Raji (cell line): ENCODE measurements around the gene PDLIM4.

ENCODE experiments used
- POLR2A ChIP-seq: IDR thresholded peaks from 2 replicates; pipeline ENCODE4 v1.6.1; 2011; ENCODE audit warnings: low read depth, low read length, control low read depth; ENCODE audit not compliant: insufficient read depth

The PDLIM4 gene

GRCh38 chr5:132224716-132225115 lies 32.8 kb upstream of the PDLIM4 start:
- TF ChIP-seq POLR2A, result no peak

- no peak for TF ChIP-seq POLR2A
Observed at GRCh38 chr5:132225165-132226032, 32.1 kb upstream of the PDLIM4 start.

- TF ChIP-seq POLR2A, result no peak
Observed at GRCh38 chr5:132226516-132227234, 30.8 kb upstream of the PDLIM4 start.

- no peak for TF ChIP-seq POLR2A
Observed at GRCh38 chr5:132227235-132227484, 30.3 kb upstream of the PDLIM4 start.

- no peak for TF ChIP-seq POLR2A
Observed at GRCh38 chr5:132227485-132228240, 29.8 kb upstream of the PDLIM4 start, which contains the start of gene P4HA2. TSS of gene P4HA2 (minus strand) at chr5:132227853. CDS start at chr5:132218626, 9,227 bp downstream.

- no peak for TF ChIP-seq POLR2A
Observed at GRCh38 chr5:132228241-132229035, 29.1 kb upstream of the PDLIM4 start.

- no peak for TF ChIP-seq POLR2A
Observed at GRCh38 chr5:132229236-132229635, 28.3 kb upstream of the PDLIM4 start.

GRCh38 chr5:132230871-132231270 lies 26.6 kb upstream of the PDLIM4 start:
- no peak for TF ChIP-seq POLR2A

GRCh38 chr5:132232465-132232864 lies 25.0 kb upstream of the PDLIM4 start:
- no peak for TF ChIP-seq POLR2A

GRCh38 chr5:132233081-132233480 lies 24.4 kb upstream of the PDLIM4 start:
- no peak for TF ChIP-seq POLR2A

GRCh38 chr5:132233811-132234683 lies 23.4 kb upstream of the PDLIM4 start:
- TF ChIP-seq POLR2A, result no peak

GRCh38 chr5:132234684-132235062 lies 22.8 kb upstream of the PDLIM4 start:
- TF ChIP-seq POLR2A, result no peak

GRCh38 chr5:132235340-132235739 lies 22.2 kb upstream of the PDLIM4 start:
- no peak for TF ChIP-seq POLR2A

- TF ChIP-seq POLR2A, result no peak
Observed at GRCh38 chr5:132237141-132237540, 20.4 kb upstream of the PDLIM4 start.

GRCh38 chr5:132237670-132238069 lies 19.8 kb upstream of the PDLIM4 start:
- no peak for TF ChIP-seq POLR2A
